BLaER1 treated with 17β-estradiol and CSF1 and Interleukin-3, amounts not matched to agents 10 nM and 100 nM (cell line): ENCODE measurements around the gene TRIM7.

Source experiments
- H3K27ac ChIP-seq, 11 experiments: shearing (Covaris generic); formaldehyde crosslinking; 2 replicates each; pipeline ENCODE4 v1.8.1; 2022
- H3K27me3 ChIP-seq, 11 experiments: shearing (Covaris generic); formaldehyde crosslinking; 2 replicates each; pipeline ENCODE4 v1.8.1; 2022
- H3K36me3 ChIP-seq, 11 experiments: shearing (Covaris generic); formaldehyde crosslinking; 2 replicates each; pipeline ENCODE4 v1.8.1; 2022
- H3K4me1 ChIP-seq, 10 experiments: shearing (Covaris generic); formaldehyde crosslinking; 2 replicates each; pipeline ENCODE4 v1.8.1; 2022
- H3K4me2 ChIP-seq, 11 experiments: shearing (Covaris generic); formaldehyde crosslinking; 2 replicates each; pipeline ENCODE4 v1.8.1; 2022
- H3K4me3 ChIP-seq, 10 experiments: shearing (Covaris generic); formaldehyde crosslinking; 2 replicates each; pipeline ENCODE4 v1.8.1; 2022
- H3K9ac ChIP-seq, 11 experiments: shearing (Covaris generic); formaldehyde crosslinking; 2 replicates each; pipeline ENCODE4 v1.8.1; 2022
- H3K9me3 ChIP-seq, 11 experiments: shearing (Covaris generic); formaldehyde crosslinking; replicated peaks in 1 of 11; 2 replicates each; pipeline ENCODE4 v1.8.1; 2022
- H4K20me1 ChIP-seq, 11 experiments: shearing (Covaris generic); formaldehyde crosslinking; 2 replicates each; pipeline ENCODE4 v1.8.1; 2022
- Cebpa-rat ChIP-seq, 11 experiments: shearing (Covaris generic); IDR thresholded peaks; 2 replicates each; pipeline ENCODE4 v1.8.1; 2022

TRIM7 gene

DNA sequence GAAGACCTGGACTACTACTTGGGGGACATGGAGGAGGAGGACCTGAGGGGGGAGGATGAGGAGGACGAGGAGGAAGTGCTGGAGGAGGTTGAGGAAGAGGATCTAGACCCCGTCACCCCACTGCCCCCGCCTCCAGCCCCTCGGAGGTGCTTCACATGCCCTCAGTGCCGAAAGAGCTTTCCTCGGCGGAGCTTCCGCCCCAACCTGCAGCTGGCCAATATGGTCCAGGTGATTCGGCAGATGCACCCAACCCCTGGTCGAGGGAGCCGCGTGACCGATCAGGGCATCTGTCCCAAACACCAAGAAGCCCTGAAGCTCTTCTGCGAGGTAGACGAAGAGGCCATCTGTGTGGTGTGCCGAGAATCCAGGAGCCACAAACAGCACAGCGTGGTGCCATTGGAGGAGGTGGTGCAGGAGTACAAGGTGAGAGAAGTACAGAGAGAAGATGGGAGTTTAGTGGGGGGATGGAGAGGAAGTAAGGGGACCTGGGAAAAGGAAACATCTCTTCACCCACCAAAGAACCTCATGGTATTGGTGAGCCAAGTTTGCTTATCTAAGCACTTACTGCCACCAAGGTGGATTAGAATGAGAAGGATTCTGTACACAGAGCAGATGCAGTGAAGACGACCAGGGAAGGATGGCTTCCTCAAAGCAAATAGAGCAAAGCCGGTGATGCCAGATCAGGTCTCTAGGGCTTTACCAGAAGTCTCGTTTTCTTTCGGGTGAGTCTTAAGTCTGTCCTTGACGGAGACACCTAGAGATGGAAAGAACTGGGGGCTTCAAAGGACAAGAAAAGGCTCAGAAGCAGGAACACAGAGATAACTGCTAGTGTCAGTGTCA, 19.6 kb upstream of the TRIM7 start:
- Histone ChIP-seq H3K9ac (peak overlapping the region; percentile 91 to 99 (median 95); a peak in 21 of 22 replicates), H3K36me3 (peaks cover 7 to 29% (median 18%) of the 10 kb centered on the region in 11 experiments; a peak in 20 of 22 replicates), H3K4me2 (peak overlapping the region; percentile 81 to 97 (median 95)), H3K27ac (peak overlapping the region in 10 of 11 experiments; percentile 94 to 99 (median 98); a peak in 19 of 22 replicates), H3K9me3 (no peaks in the 10 kb centered on the region), H4K20me1 (peaks cover 0 to 5% (median 0%) of the 10 kb centered on the region in 11 experiments; a peak in 3 of 22 replicates), H3K4me3 (peak overlapping the region; percentile 67 to 87 (median 80)), H3K27me3 (no peaks in the 10 kb centered on the region), H3K4me1 (peaks cover 40 to 59% (median 48%) of the 10 kb centered on the region in 10 experiments)
- TF ChIP-seq Cebpa-rat (IDR thresholded peaks at IDR 0.05), result no peak

- no peak for TF ChIP-seq Cebpa-rat (IDR thresholded peaks at IDR 0.05)
- peak overlapping the region; percentile 92 to 99 (median 97) for H3K27ac ChIP-seq
Measured at GRCh38 chr5:181223729-181224389, 18.9 kb upstream of the TRIM7 start.

GRCh38 chr5:181223058-181223728, 18.2 kb upstream of the TRIM7 start, which contains the start of gene TRIM41:
Gene TRIM41 (plus strand): TSS chr5:181223281. CDS start chr5:181224000, 719 bp downstream.
- H3K9ac ChIP-seq, result peak within 1 kb of the TSS; percentile 91 to 99 (median 95)
- H3K36me3 ChIP-seq, result peaks cover 7 to 19% (median 14%) of the 10 kb centered on the region in 11 experiments; a peak in 20 of 22 replicates
- no peaks in the 10 kb centered on the region for H3K9me3 ChIP-seq
- H3K4me2 ChIP-seq, result peak within 1 kb of the TSS; percentile 81 to 98 (median 95)
- H4K20me1 ChIP-seq, result no peaks in the 10 kb centered on the region
- no peak for TF ChIP-seq Cebpa-rat (IDR thresholded peaks at IDR 0.05)
- peaks cover 0 to 4% (median 0%) of the 10 kb centered on the region in 11 experiments; a peak in 1 of 22 replicates for H3K27me3 ChIP-seq
- peak within 1 kb of the TSS; percentile 92 to 99 (median 97) for H3K27ac ChIP-seq
- peaks cover 28 to 50% (median 41%) of the 10 kb centered on the region in 10 experiments for H3K4me1 ChIP-seq
- peak within 1 kb of the TSS; percentile 67 to 87 (median 80) for H3K4me3 ChIP-seq

More at GRCh38 chr5:181223729-181224389, 18.9 kb upstream of the TRIM7 start:
- Histone ChIP-seq H4K20me1 (no peaks in the 10 kb centered on the region), H3K9me3 (no peaks in the 10 kb centered on the region), H3K36me3 (peaks cover 7 to 24% (median 17%) of the 10 kb centered on the region in 11 experiments; a peak in 20 of 22 replicates), H3K4me3 (peak overlapping the region; percentile 67 to 87 (median 80)), H3K9ac (peak overlapping the region; percentile 91 to 99 (median 95)), H3K4me1 (peaks cover 32 to 51% (median 41%) of the 10 kb centered on the region in 10 experiments), H3K27me3 (no peaks in the 10 kb centered on the region), H3K4me2 (peak overlapping the region; percentile 81 to 97 (median 95))

DNA sequence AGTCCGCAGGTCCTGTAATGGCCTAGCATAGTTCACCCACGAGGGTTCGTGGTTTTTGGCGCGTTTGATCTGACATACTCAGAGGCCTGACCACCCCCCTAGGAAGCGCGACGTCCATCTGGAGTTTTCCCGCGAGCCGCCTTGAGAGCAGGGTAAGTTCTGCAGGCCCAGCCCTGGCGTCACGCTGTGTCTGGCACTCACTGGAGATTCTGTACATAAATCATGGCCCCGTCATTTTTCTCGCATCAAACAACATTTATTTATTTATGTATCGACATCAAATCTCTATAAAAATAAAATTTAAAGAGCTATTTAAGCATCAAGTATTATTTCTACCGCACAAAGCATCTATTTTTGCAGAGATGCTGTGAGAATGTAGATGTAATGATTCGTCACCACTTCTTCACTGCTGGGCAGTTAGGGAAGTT, 17.6 kb upstream of the TRIM7 start:
- H3K4me1 ChIP-seq, result peaks cover 32 to 53% (median 44%) of the 10 kb centered on the region in 10 experiments
- H3K27ac ChIP-seq, result peak overlapping the region; percentile 92 to 99 (median 97)
- peaks cover 4 to 14% (median 10%) of the 10 kb centered on the region in 11 experiments; a peak in 20 of 22 replicates for H3K36me3 ChIP-seq

DNA sequence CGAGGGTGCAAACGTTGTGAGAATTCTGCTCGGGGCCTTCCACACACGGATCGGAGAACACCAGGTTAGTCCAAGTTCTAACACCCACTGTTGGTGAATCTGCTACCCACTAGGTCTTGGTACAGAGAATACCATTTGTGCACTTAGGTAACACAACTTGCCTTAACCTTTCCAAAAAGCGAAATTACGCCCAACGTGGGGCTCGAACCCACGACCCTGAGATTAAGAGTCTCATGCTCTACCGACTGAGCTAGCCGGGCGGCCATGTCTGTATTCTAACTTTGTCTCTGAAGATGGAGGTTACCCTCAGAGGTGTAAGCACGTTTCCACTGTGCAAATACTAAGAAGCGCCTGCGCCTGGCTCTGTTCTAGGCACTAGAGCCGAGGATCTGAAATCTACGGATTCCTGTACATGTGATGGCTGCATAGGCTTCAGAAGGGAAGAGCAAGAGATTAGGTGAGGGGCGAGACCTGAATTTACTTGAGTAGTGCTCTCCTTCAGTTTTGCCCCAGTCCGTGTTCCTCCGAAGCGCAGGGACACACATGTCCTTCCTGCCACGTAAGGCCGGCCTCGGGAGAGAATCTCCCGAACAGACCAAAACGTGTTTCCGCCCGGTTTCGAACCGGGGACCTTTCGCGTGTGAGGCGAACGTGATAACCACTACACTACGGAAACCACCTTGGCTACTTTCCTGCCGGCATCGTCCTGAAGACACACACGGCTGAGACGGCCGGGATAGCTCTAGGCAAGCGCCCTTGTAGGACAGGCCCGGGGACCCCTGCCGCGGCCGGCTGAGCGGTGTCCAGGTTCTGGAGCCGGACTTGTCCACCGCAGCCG, 17.0 kb upstream of the TRIM7 start:
- peak overlapping the region; percentile 91 to 99 (median 95) for H3K9ac ChIP-seq
- peak overlapping the region; percentile 92 to 99 (median 97) for H3K27ac ChIP-seq
- no peak for TF ChIP-seq Cebpa-rat (IDR thresholded peaks at IDR 0.05)
- peaks cover 0 to 8% (median 3%) of the 10 kb centered on the region in 11 experiments; a peak in 17 of 22 replicates for H3K36me3 ChIP-seq
- peaks cover 0 to 9% (median 0%) of the 10 kb centered on the region in 11 experiments; a peak in 4 of 22 replicates for H4K20me1 ChIP-seq
- H3K9me3 ChIP-seq, result no peaks in the 10 kb centered on the region
- H3K27me3 ChIP-seq, result peaks cover 0 to 14% (median 10%) of the 10 kb centered on the region in 11 experiments; a peak in 15 of 22 replicates
- peaks cover 37 to 59% (median 49%) of the 10 kb centered on the region in 10 experiments for H3K4me1 ChIP-seq
- peak overlapping the region; percentile 81 to 98 (median 93) for H3K4me2 ChIP-seq
- H3K4me3 ChIP-seq, result peak overlapping the region; percentile 67 to 87 (median 80)

More for the DNA sequence above, 17.6 kb upstream of the TRIM7 start:
- H3K9me3 ChIP-seq, result no peaks in the 10 kb centered on the region
- TF ChIP-seq Cebpa-rat (IDR thresholded peaks at IDR 0.05), result no peak
- peak overlapping the region; percentile 81 to 98 (median 93) for H3K4me2 ChIP-seq
- peaks cover 0 to 3% (median 0%) of the 10 kb centered on the region in 11 experiments; a peak in 4 of 22 replicates for H4K20me1 ChIP-seq
- H3K27me3 ChIP-seq, result peaks cover 0 to 7% (median 4%) of the 10 kb centered on the region in 11 experiments; a peak in 13 of 22 replicates
- H3K9ac ChIP-seq, result peak overlapping the region; percentile 91 to 99 (median 95)
- H3K4me3 ChIP-seq, result peak overlapping the region; percentile 67 to 87 (median 80)

DNA sequence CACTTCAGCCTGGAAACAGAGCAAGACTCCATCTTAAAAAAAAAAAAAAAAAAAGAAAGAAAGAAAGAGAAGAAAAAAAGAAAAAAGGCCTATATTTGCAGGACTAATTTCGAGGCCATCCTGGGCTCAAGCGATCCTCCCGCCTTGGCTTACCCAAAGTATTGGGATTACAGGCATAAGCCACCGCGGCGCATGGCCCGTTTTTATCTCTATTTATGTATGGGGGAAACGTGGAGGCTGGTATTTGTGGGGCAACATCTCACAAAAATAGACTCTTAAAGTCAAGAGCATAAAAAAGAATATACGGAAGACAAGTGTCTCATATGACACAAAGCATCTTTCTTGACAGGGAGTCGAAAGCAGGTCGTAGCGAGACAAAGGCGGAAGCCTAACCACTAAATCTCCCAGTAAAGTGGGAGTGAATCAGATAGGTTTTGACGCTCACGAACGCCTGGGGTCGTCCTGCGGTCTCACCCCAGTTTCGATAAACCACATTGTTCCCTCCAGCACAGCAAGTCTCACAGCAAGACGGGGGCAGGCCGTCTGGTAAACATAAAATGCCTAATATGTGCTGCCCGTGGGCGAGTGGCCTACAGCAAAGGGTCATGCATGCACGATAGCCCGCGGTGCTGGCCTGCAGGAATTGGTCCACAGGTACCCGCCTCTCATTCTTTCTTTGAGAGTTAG, 16.3 kb upstream of the TRIM7 start:
- no peaks in the 10 kb centered on the region for H3K9me3 ChIP-seq
- H3K36me3 ChIP-seq, result peaks cover 0 to under 1% (median 0%) of the 10 kb centered on the region in 11 experiments; a peak in 1 of 22 replicates
- no peak for TF ChIP-seq Cebpa-rat (IDR thresholded peaks at IDR 0.05)
- peak overlapping the region; percentile 81 to 98 (median 93); a peak in 17 of 22 replicates for H3K4me2 ChIP-seq
- peak overlapping the region in 1 of 11 experiments; percentile 95; a peak in 1 of 22 replicates for H3K9ac ChIP-seq
- peak overlapping the region in 4 of 10 experiments; percentile 69 to 80 (median 76); a peak in 5 of 20 replicates for H3K4me3 ChIP-seq
- H3K4me1 ChIP-seq, result peaks cover 38 to 59% (median 51%) of the 10 kb centered on the region in 10 experiments
- H4K20me1 ChIP-seq, result peaks cover 0 to 9% (median 0%) of the 10 kb centered on the region in 11 experiments; a peak in 4 of 22 replicates
- H3K27me3 ChIP-seq, result peaks cover under 1 to 20% (median 17%) of the 10 kb centered on the region in 11 experiments; a peak in 20 of 22 replicates
- H3K27ac ChIP-seq, result peak overlapping the region in 3 of 11 experiments; percentile 94 to 99 (median 98); a peak in 7 of 22 replicates

DNA sequence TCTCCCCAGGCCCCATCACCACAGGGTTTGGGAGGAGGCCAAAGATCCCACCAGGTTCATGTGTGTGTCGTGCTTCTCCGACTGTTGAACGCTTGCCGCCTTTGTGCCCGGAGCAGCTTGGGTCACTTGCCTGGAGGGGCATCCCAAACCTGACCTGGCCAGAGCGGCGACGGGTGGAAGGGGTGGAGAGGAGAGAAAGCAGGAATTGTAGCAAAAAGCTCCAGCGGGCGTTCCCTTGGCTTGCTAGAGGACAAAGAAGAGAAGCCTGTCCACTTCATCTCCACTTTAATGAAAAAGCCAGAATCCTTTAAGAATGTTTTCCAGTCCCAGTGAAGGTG, 15.2 kb upstream of the TRIM7 start:
- TF ChIP-seq Cebpa-rat (IDR thresholded peaks at IDR 0.05), result no peak
- no peak overlapping the region for H3K9ac ChIP-seq
- H3K4me1 ChIP-seq, result peaks cover 32 to 53% (median 45%) of the 10 kb centered on the region in 10 experiments
- no peaks in the 10 kb centered on the region for H3K36me3 ChIP-seq
- no peak overlapping the region for H3K27ac ChIP-seq
- H3K4me3 ChIP-seq, result no peak overlapping the region
- H3K27me3 ChIP-seq, result peaks cover 6 to 26% (median 22%) of the 10 kb centered on the region in 11 experiments; a peak in 20 of 22 replicates
- no peaks in the 10 kb centered on the region for H3K9me3 ChIP-seq
- H4K20me1 ChIP-seq, result peaks cover 0 to 9% (median 0%) of the 10 kb centered on the region in 11 experiments; a peak in 4 of 22 replicates
- no peak overlapping the region for H3K4me2 ChIP-seq
